ENCODE data around the gene NHLRC2.

GRCh38 chr10:113907166-113907565 is 52.7 kb downstream of the NHLRC2 start:
- TF ChIP-seq POLR2A (IDR thresholded peaks at IDR 0.05; ENCODE audit: low read depth, low read length) (no peak), CTCF (IDR thresholded peaks at IDR 0.05; ENCODE audit: extremely low read depth in 1 of 2, insufficient read depth in 1 of 2, low read depth in 1 of 2, low read length in 2 of 2) (no peak), EZH2 (IDR thresholded peaks at IDR 0.05; ENCODE audit: borderline replicate concordance, low read depth, low read length, severe bottlenecking) (no peak), JUN (IDR thresholded peaks at IDR 0.05; ENCODE audit: borderline replicate concordance, insufficient read depth, insufficient read length, low read depth) (no peak)

Measured in endothelial cell of umbilical vein (primary cell).